C4-2B (cell line): Measurements from ENCODE around the gene OMP.

ENCODE experiments used
- H3K27ac ChIP-seq: fragments of 450-650 bp; 2 replicates; pipeline ENCODE4 v1.5.1; 2017
- CTCF ChIP-seq: fragments of 450-650 bp; conservative IDR thresholded peaks from 2 replicates; pipeline ENCODE4 v1.5.1; 2017; ENCODE audit warnings: mild to moderate bottlenecking
- ZFX ChIP-seq: fragments of 450-650 bp; IDR thresholded peaks from 2 replicates; pipeline ENCODE4 v1.6.1; 2017

Gene OMP

GRCh38 chr11:77064648-77065217, 37.9 kb upstream of the OMP start:
- no peak overlapping the region for H3K27ac ChIP-seq
- no peak for TF ChIP-seq ZFX
- TF ChIP-seq CTCF = no peak

GRCh38 chr11:77065878-77066228, 36.8 kb upstream of the OMP start:
- TF ChIP-seq ZFX (no peak), CTCF (no peak)
- no peak overlapping the region; the same call in 1 of the 2 replicates for H3K27ac ChIP-seq

- TF ChIP-seq CTCF (no peak; the same call in 1 of the 2 replicates), ZFX (0 out of 2 replicates have a peak, but pooled peaks have one; percentile 21)
- peak within 1 kb of the TSS; percentile 41 for H3K27ac ChIP-seq
Observed at GRCh38 chr11:77066229-77067042, 36.2 kb upstream of the OMP start, which contains the start of gene CAPN5. Gene CAPN5, plus strand, starts transcription at chr11:77066971. Its CDS starts 17,916 bp downstream, at chr11:77084887.

GRCh38 chr11:77067861-77068443, 34.7 kb upstream of the OMP start:
- H3K27ac ChIP-seq = no peak overlapping the region
- TF ChIP-seq ZFX (no peak), CTCF (no peak)

GRCh38 chr11:77068457-77069335, 33.9 kb upstream of the OMP start:
- no peak overlapping the region for H3K27ac ChIP-seq
- TF ChIP-seq CTCF (no peak), ZFX (no peak)

- H3K27ac ChIP-seq = no peak overlapping the region
- TF ChIP-seq ZFX (no peak), CTCF (no peak)
Observed at GRCh38 chr11:77069336-77069968, 33.2 kb upstream of the OMP start.
